Endothelial cell of umbilical vein (primary cell): Measurements from ENCODE around the gene NDC80. TPM values are rescaled to one million over a fixed set of nuclear protein-coding genes. Genes with fewer than 3 reads are reported as not detected.
"Not testable (repeated sequence)": the region's sequence is repeated elsewhere in the genome, so short reads cannot be mapped to it uniquely, and the experiment has no call there.

Source experiments
- BruUV-seq: library from RNA; stranded (reverse); fragments of 400-500 nt; replicated peaks from 2 replicates; lab custom pipeline; 2021; lab: Mats Ljungman, UMichigan
- CTCF ChIA-PET: fragments of 300-600, 350-600 bp; sonication (Branson Sonifier 250); formaldehyde crosslinking; loops from one replicate; lab custom pipeline; 2021; ENCODE audit warnings: antibody characterized with exemption, inconsistent platforms; lab: Charles Lee
- POLR2A ChIA-PET: fragments of 300-600, 350-600 bp; sonication (Branson Sonifier 250); formaldehyde crosslinking; loops from one replicate; lab custom pipeline; 2021; ENCODE audit warnings: antibody characterized with exemption, inconsistent platforms; lab: Charles Lee
- DNase-seq: peaks from one replicate; pipeline ENCODE4 v3.0.0-alpha.2; 2011; ENCODE audit warnings: low read depth, low spot score
- FAIRE-seq: peaks from 2 replicates; lab custom pipeline; 2011; peaks lifted over from hg19 to GRCh38; lab: Jason Lieb, UNC
- H2AFZ ChIP-seq: 2 replicates; pipeline ENCODE4 v1.6.0; 2012; ENCODE audit warnings: low read depth, low read length, control low read depth, inconsistent platforms
- H3K27ac ChIP-seq: 2 replicates; pipeline ENCODE4 v1.5.1; 2011; ENCODE audit warnings: low read depth, mild to moderate bottlenecking, control low read depth, low read length, moderate library complexity; ENCODE audit not compliant: insufficient read depth
- H3K27me3 ChIP-seq, 2 experiments: 2 replicates each; pipeline versions ENCODE4 v1.6.0 to v1.6.1; 2011; ENCODE audit warnings: low read length in 2 of 2, mixed read lengths in 1 of 2; ENCODE audit not compliant: control insufficient read depth in 2 of 2, insufficient read depth in 2 of 2
- H3K36me3 ChIP-seq, 2 experiments: 2 replicates in 1 of 2; 3 replicates in 1 of 2; pipeline ENCODE4 v1.5.1; 2011; ENCODE audit warnings: low read length in 2 of 2, mild to moderate bottlenecking in 1 of 2, moderate library complexity in 1 of 2; ENCODE audit not compliant: control insufficient read depth in 2 of 2, insufficient read depth in 2 of 2; ENCODE audit errors: extremely low read depth in 1 of 2
- H3K4me1 ChIP-seq: 3 replicates; pipeline ENCODE4 v1.5.1; 2011; ENCODE audit warnings: mild to moderate bottlenecking, low read length; ENCODE audit not compliant: control insufficient read depth, insufficient read depth; ENCODE audit errors: extremely low read depth
- H3K4me2 ChIP-seq: 2 replicates; pipeline ENCODE4 v1.6.1; 2011; ENCODE audit warnings: low read length, control low read depth, mixed read lengths; ENCODE audit not compliant: insufficient read depth
- H3K4me3 ChIP-seq, 3 experiments: fragments of 200-600 bp in 1 of 3; sonication (generic), shearing (Covaris generic) in 1 of 3; replicated peaks in 1 of 3; 2 replicates each; pipeline ENCODE4 v1.5.1; 2011 to 2016; ENCODE audit warnings: control low read depth in 3 of 3, low read length in 3 of 3, mild to moderate bottlenecking in 2 of 3, inconsistent platforms in 1 of 3, low read depth in 1 of 3, moderate library complexity in 1 of 3; ENCODE audit not compliant: insufficient read depth in 1 of 3
- H3K79me2 ChIP-seq: 2 replicates; pipeline ENCODE4 v1.6.0; 2012; ENCODE audit warnings: low read length, inconsistent platforms; ENCODE audit not compliant: control insufficient read depth, insufficient read depth
- H3K9ac ChIP-seq: replicated peaks from 2 replicates; pipeline ENCODE3; 2011; ENCODE audit warnings: low read length, control low read depth; ENCODE audit not compliant: insufficient read depth; ENCODE audit errors: extremely low read depth
- H3K9me1 ChIP-seq: replicated peaks from 3 replicates; pipeline ENCODE4 v1.6.0; 2011; ENCODE audit warnings: mild to moderate bottlenecking, low read length; ENCODE audit not compliant: control insufficient read depth, insufficient read depth; ENCODE audit errors: extremely low read depth
- H3K9me3 ChIP-seq: replicated peaks from 2 replicates; pipeline ENCODE4 v1.5.1; 2012; ENCODE audit warnings: low read length, inconsistent platforms; ENCODE audit not compliant: control insufficient read depth, insufficient read depth
- H4K20me1 ChIP-seq: replicated peaks from 2 replicates; pipeline ENCODE3; 2011; ENCODE audit warnings: mild to moderate bottlenecking, low read length; ENCODE audit not compliant: control insufficient read depth, insufficient read depth; ENCODE audit errors: extremely low read depth
- EZH2 ChIP-seq: IDR thresholded peaks from 2 replicates; pipeline ENCODE4 v1.6.1; 2012; ENCODE audit warnings: borderline replicate concordance, low read depth, mild to moderate bottlenecking, moderate library complexity, low read length, inconsistent platforms; ENCODE audit not compliant: severe bottlenecking
- FOS ChIP-seq: IDR thresholded peaks from 2 replicates; pipeline ENCODE4 v1.6.1; 2011; ENCODE audit warnings: mild to moderate bottlenecking, low read length, moderate library complexity, borderline replicate concordance; ENCODE audit not compliant: insufficient read depth
- GATA2 ChIP-seq: IDR thresholded peaks from 2 replicates; pipeline ENCODE4 v1.7.0; 2011; ENCODE audit warnings: low read depth, mild to moderate bottlenecking, moderate library complexity, mixed read lengths, low read length; ENCODE audit not compliant: insufficient read length, insufficient read depth
- JUN ChIP-seq: IDR thresholded peaks from 2 replicates; pipeline ENCODE4 v1.6.1; 2011; ENCODE audit warnings: borderline replicate concordance, low read depth; ENCODE audit not compliant: insufficient read length, insufficient read depth
- POLR2A ChIP-seq: IDR thresholded peaks from 2 replicates; pipeline ENCODE4 v1.6.1; 2012; ENCODE audit warnings: low read depth, mild to moderate bottlenecking, control low read depth, low read length
- POLR2AphosphoS5 ChIP-seq: IDR thresholded peaks from 2 replicates; pipeline ENCODE4 v1.6.1; 2012; ENCODE audit warnings: low read depth, mild to moderate bottlenecking, control low read depth, low read length, moderate library complexity; ENCODE audit not compliant: insufficient read depth
- dilution Hi-C: fragments of 300-500 bp; cut with MboI; formaldehyde crosslinking; loops from one replicate; pipeline ENCODE4 v1.15.0; 2019; ENCODE audit warnings: low sequenced_read_pairs; ENCODE audit not compliant: extremely low pct_ligation_motif_present
- intact Hi-C: fragments of 100-400 bp; cut with micrococcal nuclease; formaldehyde crosslinking; loops from one replicate; pipeline ENCODE4 v1.10.0; 2022
- polyA plus RNA-seq, 4 experiments: library from polyadenylated mRNA; depleted of rRNA in 3 of 4; stranded (reverse) in 3 of 4; unstranded in 1 of 4; fragments of >200 nt; gene quantifications; 2 replicates each; pipeline versions ENCODE4 v1.2.1 to v1.2.3, GENCODE V29; 2011 to 2012; ENCODE audit warnings: missing spikeins in 1 of 4
- total RNA-seq: library from RNA; stranded (reverse); gene quantifications from 2 replicates; pipeline ENCODE4 v1.2.3, GENCODE V29; 2021
- TF ChIP-seq, protein P1 (sequence below): IDR thresholded peaks from 2 replicates; pipeline ENCODE4 v1.6.1; 2011; ENCODE audit not compliant: insufficient read depth, insufficient read length
- TF ChIP-seq, protein P2 (sequence below), 2 donors: IDR thresholded peaks; 1 replicate in 1 of 2; 2 replicates in 1 of 2; pipeline ENCODE4 v1.5.1; 2011; ENCODE audit warnings: low read length in 2 of 2, mild to moderate bottlenecking in 2 of 2, moderate library complexity in 2 of 2, control low read depth in 1 of 2, inconsistent platforms in 1 of 2, low read depth in 1 of 2; ENCODE audit not compliant: insufficient read depth in 1 of 2; ENCODE audit errors: extremely low read depth in 1 of 2

Gene NDC80
- total and polyA plus RNA-seq, 2 donors (not counting 3 experiments of a cell fraction or from before 2014, with no cell fraction given), result 6.2 to 43.2 TPM

DNA sequence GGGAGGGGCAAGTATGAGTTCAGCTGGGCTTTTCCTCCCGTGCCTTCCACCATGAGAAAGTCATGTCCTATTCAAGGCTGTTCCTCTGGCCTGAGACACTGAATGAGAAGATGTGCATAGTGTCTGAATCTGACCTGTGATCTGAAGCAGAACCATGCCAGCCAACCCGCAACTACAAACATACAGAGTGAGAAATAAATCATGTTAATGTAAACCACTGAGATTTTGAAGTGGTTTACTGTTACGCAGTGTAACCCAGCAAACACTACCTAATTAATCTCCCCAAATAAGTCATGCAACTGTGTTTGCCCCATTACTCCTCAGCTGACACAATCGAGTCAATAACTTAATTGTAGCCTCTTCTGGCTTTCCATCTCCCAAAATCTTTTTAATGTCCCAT, 49.2 kb upstream of the NDC80 start:
- TF ChIP-seq POLR2A (no peak), FOS (no peak), POLR2AphosphoS5 (no peak), GATA2 (no peak), EZH2 (no peak), JUN (no peak)
- TF ChIP-seq, protein P1, sequence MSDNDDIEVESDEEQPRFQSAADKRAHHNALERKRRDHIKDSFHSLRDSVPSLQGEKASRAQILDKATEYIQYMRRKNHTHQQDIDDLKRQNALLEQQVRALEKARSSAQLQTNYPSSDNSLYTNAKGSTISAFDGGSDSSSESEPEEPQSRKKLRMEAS, result no peak
- TF ChIP-seq, protein P2, sequence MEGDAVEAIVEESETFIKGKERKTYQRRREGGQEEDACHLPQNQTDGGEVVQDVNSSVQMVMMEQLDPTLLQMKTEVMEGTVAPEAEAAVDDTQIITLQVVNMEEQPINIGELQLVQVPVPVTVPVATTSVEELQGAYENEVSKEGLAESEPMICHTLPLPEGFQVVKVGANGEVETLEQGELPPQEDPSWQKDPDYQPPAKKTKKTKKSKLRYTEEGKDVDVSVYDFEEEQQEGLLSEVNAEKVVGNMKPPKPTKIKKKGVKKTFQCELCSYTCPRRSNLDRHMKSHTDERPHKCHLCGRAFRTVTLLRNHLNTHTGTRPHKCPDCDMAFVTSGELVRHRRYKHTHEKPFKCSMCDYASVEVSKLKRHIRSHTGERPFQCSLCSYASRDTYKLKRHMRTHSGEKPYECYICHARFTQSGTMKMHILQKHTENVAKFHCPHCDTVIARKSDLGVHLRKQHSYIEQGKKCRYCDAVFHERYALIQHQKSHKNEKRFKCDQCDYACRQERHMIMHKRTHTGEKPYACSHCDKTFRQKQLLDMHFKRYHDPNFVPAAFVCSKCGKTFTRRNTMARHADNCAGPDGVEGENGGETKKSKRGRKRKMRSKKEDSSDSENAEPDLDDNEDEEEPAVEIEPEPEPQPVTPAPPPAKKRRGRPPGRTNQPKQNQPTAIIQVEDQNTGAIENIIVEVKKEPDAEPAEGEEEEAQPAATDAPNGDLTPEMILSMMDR (IDR thresholded peaks at IDR 0.05; ENCODE audit: extremely low read depth in 1 of 2, insufficient read depth in 1 of 2, low read depth in 1 of 2, low read length in 2 of 2), result no peak
- Histone ChIP-seq H2AFZ (no peak overlapping the region), H3K4me3 (no peak overlapping the region), H3K4me1 (no peaks in the 10 kb centered on the region), H4K20me1 (no peaks in the 10 kb centered on the region), H3K4me2 (no peak overlapping the region), H3K9ac (no peak overlapping the region), H3K9me1 (no peaks in the 10 kb centered on the region), H3K36me3 (no peaks in the 10 kb centered on the region), H3K27ac (no peak overlapping the region), H3K27me3 (no peaks in the 10 kb centered on the region), H3K79me2 (no peaks in the 10 kb centered on the region), H3K9me3 (no peaks in the 10 kb centered on the region)
- intact Hi-C loops, result no loop called here
- dilution Hi-C loops, result no loop called here
- CTCF ChIA-PET, result interaction anchor here (1.7 to 4.0 kb wide), 2 partner anchors 20 to 418 kb away, joined by 6 to 16 read pairs; no protein-coding TSS in a partner anchor
- no peak for FAIRE-seq
- POLR2A ChIA-PET, result no interaction called here
- DNase-seq, result no peak
- no TSS peak for BruUV-seq

DNA sequence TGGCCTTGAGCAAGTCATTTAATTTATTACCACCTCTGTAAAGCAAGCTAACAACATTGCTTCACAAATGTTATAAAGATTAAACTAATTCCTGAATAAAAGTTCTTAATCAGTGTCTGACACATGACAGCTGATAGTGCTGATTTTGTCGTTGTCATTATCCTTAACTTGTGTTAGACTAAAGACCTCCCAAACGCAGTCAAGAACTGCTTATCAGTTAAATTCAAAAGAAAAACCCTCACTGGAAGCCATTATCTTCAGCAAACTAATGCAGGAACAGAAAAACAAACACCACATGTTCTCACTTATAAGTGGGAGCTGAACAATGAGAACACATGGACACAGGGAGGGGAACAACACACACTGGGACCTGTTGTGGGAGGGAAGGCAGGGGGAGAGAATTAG, 46.6 kb upstream of the NDC80 start:
- CTCF ChIA-PET, result interaction anchor here (1.7 to 4.0 kb wide), 2 partner anchors 17 kb away, joined by 4 to 16 read pairs; no protein-coding TSS in a partner anchor
- H3K79me2 ChIP-seq, intact Hi-C loops, H3K27me3 ChIP-seq, H3K9me3 ChIP-seq, H3K9me1 ChIP-seq, H3K9ac ChIP-seq, POLR2A ChIA-PET, H3K27ac ChIP-seq, DNase-seq, H3K4me2 ChIP-seq, BruUV-seq, H3K36me3 ChIP-seq, H3K4me3 ChIP-seq, dilution Hi-C loops, H3K4me1 ChIP-seq, H4K20me1 ChIP-seq, FAIRE-seq, H2AFZ ChIP-seq: not testable (repeated sequence)
